BJ (cell line): ENCODE data around the gene DNAJC18. TPM values are rescaled to one million over a fixed set of nuclear protein-coding genes. Genes with fewer than 3 reads are reported as not detected.
"Not testable (repeated sequence)": the region's sequence is repeated elsewhere in the genome, so short reads cannot be mapped to it uniquely, and the experiment has no call there.

Source experiments
- CTCF ChIA-PET: fragments of 350-600 bp; formaldehyde crosslinking; extraction: SDS; loops from one replicate; lab custom pipeline; 2021; ENCODE audit warnings: antibody characterized with exemption, inconsistent platforms; lab: Yijun Ruan, JAX
- POLR2A ChIA-PET: fragments of 300-600 bp; sonication (Branson Sonifier 250); formaldehyde crosslinking; extraction: SDS; loops from one replicate; lab custom pipeline; 2021; ENCODE audit warnings: antibody characterized with exemption; lab: Charles Lee
- DNase-seq: peaks from one replicate; pipeline ENCODE4 v3.0.0-alpha.2; 2011; ENCODE audit warnings: low read depth
- H3K27me3 ChIP-seq: 2 replicates; pipeline ENCODE4 v1.6.0; 2011; ENCODE audit warnings: low read length; ENCODE audit not compliant: control insufficient read depth, insufficient read depth
- H3K36me3 ChIP-seq: 2 replicates; pipeline ENCODE4 v1.5.1; 2011; ENCODE audit warnings: low read length; ENCODE audit not compliant: control insufficient read depth, insufficient read depth
- H3K4me3 ChIP-seq: 2 replicates; pipeline ENCODE4 v1.5.1; 2011; ENCODE audit warnings: low read depth, mild to moderate bottlenecking, control low read depth, low read length
- polyA minus RNA-seq: library from RNA; depleted of rRNA, polyadenylated mRNA; stranded (reverse); fragments of >200 nt; gene quantifications from 2 replicates; pipeline ENCODE4 v1.2.3, GENCODE V29; 2011; rRNA and poly(A)+ RNA removed
- polyA plus RNA-seq: library from polyadenylated mRNA; depleted of rRNA; stranded (reverse); fragments of >200 nt; gene quantifications from 2 replicates; pipeline ENCODE4 v1.2.3, GENCODE V29; 2011; rRNA removed
- TF ChIP-seq, protein P1 (sequence below): IDR thresholded peaks from 2 replicates; pipeline ENCODE4 v1.5.1; 2011; ENCODE audit warnings: low read depth, mild to moderate bottlenecking, control low read depth, inconsistent platforms, low read length, moderate library complexity; ENCODE audit not compliant: insufficient read depth

The DNAJC18 gene
- 5.2 and 9.3 TPM in 2 replicates for polyA plus RNA-seq
- polyA minus RNA-seq, result 4.9 and 5.9 TPM in 2 replicates

GRCh38 chr5:139439013-139439903, at the start of gene DNAJC18:
Gene DNAJC18 (minus strand): TSS chr5:139439525. CDS start chr5:139439445, 80 bp downstream.
- TF ChIP-seq, protein P1, sequence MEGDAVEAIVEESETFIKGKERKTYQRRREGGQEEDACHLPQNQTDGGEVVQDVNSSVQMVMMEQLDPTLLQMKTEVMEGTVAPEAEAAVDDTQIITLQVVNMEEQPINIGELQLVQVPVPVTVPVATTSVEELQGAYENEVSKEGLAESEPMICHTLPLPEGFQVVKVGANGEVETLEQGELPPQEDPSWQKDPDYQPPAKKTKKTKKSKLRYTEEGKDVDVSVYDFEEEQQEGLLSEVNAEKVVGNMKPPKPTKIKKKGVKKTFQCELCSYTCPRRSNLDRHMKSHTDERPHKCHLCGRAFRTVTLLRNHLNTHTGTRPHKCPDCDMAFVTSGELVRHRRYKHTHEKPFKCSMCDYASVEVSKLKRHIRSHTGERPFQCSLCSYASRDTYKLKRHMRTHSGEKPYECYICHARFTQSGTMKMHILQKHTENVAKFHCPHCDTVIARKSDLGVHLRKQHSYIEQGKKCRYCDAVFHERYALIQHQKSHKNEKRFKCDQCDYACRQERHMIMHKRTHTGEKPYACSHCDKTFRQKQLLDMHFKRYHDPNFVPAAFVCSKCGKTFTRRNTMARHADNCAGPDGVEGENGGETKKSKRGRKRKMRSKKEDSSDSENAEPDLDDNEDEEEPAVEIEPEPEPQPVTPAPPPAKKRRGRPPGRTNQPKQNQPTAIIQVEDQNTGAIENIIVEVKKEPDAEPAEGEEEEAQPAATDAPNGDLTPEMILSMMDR, result no peak
- Histone ChIP-seq H3K36me3 (no peaks in the 10 kb centered on the region), H3K27me3 (no peaks in the 10 kb centered on the region), H3K4me3 (peak within 1 kb of the TSS; percentile 69)
- CTCF ChIA-PET, result interaction anchor here (0.5 to 2.3 kb wide), 4 partner anchors 16 to 123 kb away, joined by 4 to 12 read pairs (median 7); no protein-coding TSS in a partner anchor
- no peak for DNase-seq
- POLR2A ChIA-PET, result interaction anchor here (0.6 kb wide), 1 partner anchor 61 kb away, joined by 11 read pairs; no protein-coding TSS in a partner anchor

DNA sequence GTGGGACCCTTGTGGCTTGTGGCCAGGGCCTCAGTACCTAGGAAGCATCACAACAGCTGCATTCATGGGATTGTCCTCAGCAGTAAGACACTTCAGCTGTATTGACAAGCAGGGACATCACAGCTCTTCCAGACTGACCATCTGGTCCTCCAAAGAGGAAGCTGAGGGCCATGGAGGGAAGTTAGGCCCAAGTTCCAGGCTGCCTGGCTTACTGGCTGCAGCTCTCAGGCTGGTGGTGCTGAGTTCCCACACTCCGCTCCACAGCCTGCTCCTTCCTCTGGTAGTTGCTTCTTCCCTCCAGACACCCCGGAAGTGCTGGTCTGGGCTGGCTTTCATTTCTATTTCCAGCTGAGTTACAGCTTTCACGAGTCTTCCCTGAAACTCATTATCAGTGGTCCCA, 48.9 kb upstream of the DNAJC18 start:
- H3K27me3 ChIP-seq, result no peaks in the 10 kb centered on the region
- H3K4me3 ChIP-seq, result no peak overlapping the region
- no peaks in the 10 kb centered on the region for H3K36me3 ChIP-seq
- TF ChIP-seq, protein P1, result no peak
- ChIA-PET POLR2A (no interaction called here), CTCF (interaction anchor here (1.7 kb wide), 1 partner anchor 66 kb away, joined by 7 read pairs; no protein-coding TSS in a partner anchor)
- DNase-seq, result no peak

DNA sequence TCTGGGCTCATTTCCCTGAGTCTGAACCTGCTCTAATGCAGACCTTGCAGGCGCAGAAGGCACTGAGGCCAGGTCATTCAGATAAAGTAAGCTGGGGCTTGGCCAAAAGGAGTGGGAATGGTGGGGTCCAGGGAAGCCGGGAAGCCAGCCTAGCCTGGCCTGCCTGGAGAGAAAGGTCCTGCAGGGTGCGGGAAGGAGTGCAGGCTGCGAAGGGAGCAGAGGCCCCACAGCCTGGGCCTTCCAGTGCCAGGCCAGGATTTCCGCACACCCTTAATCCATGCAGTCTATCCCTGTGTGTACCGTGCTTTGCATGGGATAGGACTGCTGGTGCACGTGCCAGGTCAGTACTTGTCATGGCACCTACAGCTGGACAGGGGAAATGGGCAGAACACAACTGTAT, 46.9 kb upstream of the DNAJC18 start:
- POLR2A ChIA-PET, result no interaction called here
- no peaks in the 10 kb centered on the region for H3K27me3 ChIP-seq
- no peak for DNase-seq
- TF ChIP-seq, protein P1, result no peak
- H3K4me3 ChIP-seq, result no peak overlapping the region
- CTCF ChIA-PET, result interaction anchor here (0.9 kb wide), 1 partner anchor 9 kb away, joined by 3 read pairs; no protein-coding TSS in a partner anchor
- H3K36me3 ChIP-seq, result no peaks in the 10 kb centered on the region

DNA sequence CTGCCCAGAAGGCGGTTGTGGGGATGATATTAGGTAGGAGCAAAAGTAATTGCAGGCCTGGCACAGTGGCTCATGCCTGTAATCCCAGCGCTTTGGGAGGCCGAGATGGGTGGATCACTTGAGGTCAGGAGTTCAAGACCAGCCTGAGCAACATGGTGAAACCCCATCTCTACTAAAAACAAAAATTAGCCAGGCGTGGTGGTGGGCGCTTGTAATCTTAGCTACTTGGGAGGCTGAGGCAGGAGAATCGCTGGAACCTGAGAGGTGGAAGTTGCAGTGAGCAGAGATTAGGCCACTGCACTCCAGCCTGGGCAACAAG, 43.5 kb upstream of the DNAJC18 start:
- not testable (repeated sequence) for H3K27me3 ChIP-seq, DNase-seq, H3K36me3 ChIP-seq, H3K4me3 ChIP-seq
- ChIA-PET POLR2A (interaction anchor here (0.6 kb wide), 1 partner anchor 147 kb away, joined by 3 read pairs; no protein-coding TSS in a partner anchor), CTCF (interaction anchor here (1.0 to 2.6 kb wide), 4 partner anchors 12 to 60 kb away, joined by 3 to 13 read pairs (median 6); no protein-coding TSS in a partner anchor)

DNA sequence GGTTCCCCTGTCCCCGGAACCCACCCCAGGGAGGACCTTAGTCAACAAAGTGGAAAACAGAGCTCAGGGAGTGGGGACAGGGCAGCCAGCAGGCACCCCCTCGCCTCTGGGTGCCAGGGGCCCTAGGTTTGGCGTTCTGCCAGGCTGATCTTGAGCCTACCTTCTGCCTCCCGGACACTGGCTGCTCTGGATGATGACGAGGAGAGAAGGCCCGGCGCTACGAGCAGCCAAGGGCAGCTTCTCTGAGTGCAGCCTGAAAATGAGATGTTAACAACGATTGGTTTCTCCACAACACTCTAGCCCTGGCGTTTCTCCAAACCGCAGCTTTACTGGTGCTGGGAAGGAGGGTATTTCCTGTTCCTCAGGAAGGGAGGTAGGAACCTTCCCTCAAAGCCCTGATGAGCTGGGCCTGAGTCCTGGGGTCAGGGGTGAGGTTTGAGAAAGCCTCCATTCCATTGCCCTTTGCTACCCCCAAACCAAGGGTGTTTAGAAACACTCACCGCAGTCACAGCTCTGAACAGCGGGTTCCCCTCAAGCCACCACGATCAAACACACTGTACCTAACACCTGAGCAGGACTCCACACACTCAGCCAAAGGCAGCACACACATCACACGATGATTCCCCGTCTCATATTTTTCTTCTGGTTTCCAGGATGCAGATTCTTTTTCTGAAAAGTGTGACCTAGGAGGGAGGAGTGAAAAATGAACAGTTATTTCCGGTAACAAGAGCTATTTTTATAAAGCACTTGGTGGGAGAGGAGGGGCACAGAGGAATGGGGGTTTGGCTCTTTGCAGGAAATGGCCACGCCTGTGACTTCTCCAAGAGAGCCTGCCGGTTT, 42.9 kb upstream of the DNAJC18 start, which contains the start of gene STING1:
Gene STING1, minus strand, starts transcription at position 709 of the 840 bp plus-strand sequence. CDS start 1,054 bp downstream, outside the sequence.
- CTCF ChIA-PET, result interaction anchor here (1.0 to 2.6 kb wide), 5 partner anchors 13 to 59 kb away, joined by 3 to 13 read pairs (median 6); no protein-coding TSS in a partner anchor
- Histone ChIP-seq H3K27me3 (no peaks in the 10 kb centered on the region), H3K4me3 (peak within 1 kb of the TSS; percentile 57), H3K36me3 (peaks cover 13% of the 10 kb centered on the region)
- DNase-seq, result peak; percentile 84
- POLR2A ChIA-PET, result interaction anchor here (0.5 to 0.6 kb wide), 2 partner anchors 79 to 148 kb away, joined by 3 to 12 read pairs; partner anchors contain the start of gene UBE2D2
- TF ChIP-seq, protein P1, result no peak
